GM19099 (cell line): ENCODE data around the gene COASY.

Experiments used
- POLR2A ChIP-seq: IDR thresholded peaks from 3 replicates; pipeline ENCODE4 v1.6.1; 2011; ENCODE audit warnings: low read depth; ENCODE audit not compliant: insufficient read length; ENCODE audit errors: extremely low read depth

The COASY gene

DNA sequence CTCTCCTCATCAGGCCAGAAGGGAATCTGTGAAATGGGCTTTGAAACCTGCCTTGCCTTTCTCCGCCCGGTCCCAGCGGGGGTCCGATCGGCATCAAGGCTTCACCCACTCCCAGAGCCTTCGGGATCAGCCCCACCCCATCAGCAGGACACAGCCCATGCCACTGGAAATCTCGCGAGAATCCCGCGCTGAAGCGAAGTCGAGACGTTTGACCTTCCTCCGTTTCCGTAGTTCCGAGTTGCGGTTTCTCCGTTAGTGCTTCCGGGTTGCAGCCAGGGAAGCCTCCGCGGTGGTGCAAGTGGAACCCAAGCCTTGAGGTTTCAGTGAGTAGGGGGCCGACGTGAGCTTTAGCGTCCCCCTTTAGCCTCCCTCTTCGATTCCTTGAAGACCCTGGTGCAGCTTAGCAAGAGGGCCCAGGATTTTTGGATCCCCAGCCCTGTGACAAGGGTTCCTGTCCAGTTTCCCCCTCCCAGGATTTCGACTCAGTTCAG is at the start of gene COASY:
Gene COASY, plus strand, starts transcription at position 252 of the 491 bp plus-strand sequence. CDS start 475 bp downstream, outside the sequence.
- TF ChIP-seq POLR2A = peak; percentile 68

GRCh38 chr17:42512246-42512645 is 49.7 kb upstream of the COASY start:
- no peak for TF ChIP-seq POLR2A

- TF ChIP-seq POLR2A = no peak
These were observed 49.2 kb upstream of the COASY start for GRCh38 chr17:42512733-42513251.

DNA sequence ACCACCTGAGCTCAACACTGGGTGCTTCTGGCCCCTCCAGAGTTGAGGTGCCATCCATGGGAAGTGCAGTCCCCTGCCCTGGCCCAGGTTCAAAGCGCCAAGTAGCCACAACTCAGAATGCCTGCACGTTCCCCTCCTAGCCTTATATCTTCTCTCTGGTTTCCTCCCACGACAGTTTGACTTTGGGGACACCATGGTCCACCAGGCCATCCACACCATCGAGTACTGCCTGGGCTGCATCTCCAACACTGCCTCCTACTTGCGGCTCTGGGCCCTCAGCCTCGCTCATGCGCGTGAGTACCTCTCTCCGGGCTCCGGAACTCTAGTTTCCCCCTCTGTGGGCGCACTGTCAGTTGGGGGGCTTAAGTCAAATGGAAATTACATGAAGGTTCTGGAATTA is 48.3 kb upstream of the COASY start:
- TF ChIP-seq POLR2A = no peak

DNA sequence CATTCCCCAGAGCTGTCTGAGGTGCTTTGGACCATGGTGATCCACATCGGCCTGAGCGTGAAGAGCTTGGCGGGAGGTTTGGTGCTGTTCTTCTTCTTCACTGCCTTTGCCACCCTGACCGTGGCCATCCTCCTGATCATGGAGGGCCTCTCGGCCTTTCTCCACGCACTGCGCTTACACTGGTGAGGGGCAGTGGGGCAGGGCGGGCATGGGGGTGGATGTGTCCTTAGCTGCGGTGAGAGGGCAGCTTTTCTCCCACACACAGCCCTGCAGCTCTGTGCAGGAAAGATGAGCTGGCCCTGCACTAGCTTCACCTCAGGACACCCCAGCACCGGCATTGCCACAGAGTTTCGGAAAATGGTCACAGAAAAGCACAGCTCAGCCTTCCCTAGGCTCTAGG is 47.7 kb upstream of the COASY start:
- no peak for TF ChIP-seq POLR2A

DNA sequence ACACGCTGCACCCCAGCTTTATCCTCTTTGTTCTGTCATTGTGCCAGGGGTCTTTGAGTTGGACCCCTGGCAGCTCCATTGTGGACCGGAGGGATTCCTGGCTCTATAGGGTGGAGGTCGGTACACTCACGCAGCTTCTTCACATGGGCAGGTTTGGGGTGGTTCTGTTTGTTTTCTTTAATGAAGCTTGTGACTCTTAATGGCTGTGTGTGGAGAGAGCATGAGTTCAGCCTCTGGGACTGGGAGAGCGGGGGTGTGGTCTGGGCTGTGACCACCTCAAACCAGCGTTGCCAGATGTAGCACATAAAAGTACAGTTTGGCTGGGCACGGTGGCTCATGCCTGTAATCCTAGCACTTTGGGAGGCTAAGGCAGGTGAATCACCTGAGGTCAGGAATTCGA is 47.1 kb upstream of the COASY start:
- no peak for TF ChIP-seq POLR2A

GRCh38 chr17:42517516-42517915 is 44.4 kb upstream of the COASY start:
- TF ChIP-seq POLR2A = no peak

GRCh38 chr17:42518046-42518754 is 43.7 kb upstream of the COASY start:
- TF ChIP-seq POLR2A = no peak

GRCh38 chr17:42518755-42519545 is 43.0 kb upstream of the COASY start:
- no peak for TF ChIP-seq POLR2A

DNA sequence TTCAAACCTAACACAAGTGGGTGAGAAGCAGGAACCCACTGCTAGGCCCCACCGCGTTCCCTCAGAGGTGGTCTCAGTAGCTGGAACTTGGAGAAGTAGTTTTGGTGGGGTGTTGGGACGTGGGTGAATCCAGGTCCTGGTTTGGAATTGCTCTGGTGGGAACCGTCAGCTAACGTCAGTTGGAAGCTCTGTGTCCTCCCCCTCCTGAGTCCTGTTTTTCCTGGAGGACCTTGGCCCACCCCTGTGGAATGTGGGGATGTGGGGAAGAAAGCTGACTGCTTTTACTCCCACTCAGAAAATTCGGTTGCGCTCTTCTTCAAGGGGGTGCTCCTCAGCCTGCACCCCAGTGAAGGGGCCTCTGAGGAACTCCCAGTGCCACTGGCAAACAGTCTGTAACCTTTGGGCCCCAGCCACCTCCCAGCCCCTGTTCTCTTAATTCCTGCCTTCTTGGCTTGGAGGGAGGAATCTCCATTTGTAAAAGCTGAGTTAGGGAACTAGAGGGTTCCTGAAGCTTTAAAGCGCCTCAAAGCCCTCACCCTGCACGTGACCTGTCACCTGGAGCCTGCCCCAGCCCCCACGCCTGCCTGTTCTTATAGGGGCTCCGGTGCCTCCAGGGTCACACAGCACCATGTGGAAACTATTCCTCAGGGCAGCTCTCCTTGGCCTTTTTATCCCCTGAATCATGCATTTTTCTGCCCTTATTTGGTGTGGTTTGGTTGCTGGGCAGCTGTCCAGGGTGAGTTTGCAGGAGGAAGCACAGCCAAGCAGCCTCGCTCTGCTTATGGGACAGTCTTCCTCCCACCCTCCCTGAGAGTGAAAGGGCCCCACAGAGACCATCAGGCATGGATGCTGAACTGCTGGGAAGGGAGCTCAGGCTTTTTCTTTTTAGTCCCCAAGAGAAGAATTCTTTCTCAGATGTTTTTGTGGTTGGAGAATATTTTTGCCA is 42.1 kb upstream of the COASY start:
- TF ChIP-seq POLR2A = no peak

GRCh38 chr17:42520540-42520951 is 41.4 kb upstream of the COASY start:
- no peak for TF ChIP-seq POLR2A

DNA sequence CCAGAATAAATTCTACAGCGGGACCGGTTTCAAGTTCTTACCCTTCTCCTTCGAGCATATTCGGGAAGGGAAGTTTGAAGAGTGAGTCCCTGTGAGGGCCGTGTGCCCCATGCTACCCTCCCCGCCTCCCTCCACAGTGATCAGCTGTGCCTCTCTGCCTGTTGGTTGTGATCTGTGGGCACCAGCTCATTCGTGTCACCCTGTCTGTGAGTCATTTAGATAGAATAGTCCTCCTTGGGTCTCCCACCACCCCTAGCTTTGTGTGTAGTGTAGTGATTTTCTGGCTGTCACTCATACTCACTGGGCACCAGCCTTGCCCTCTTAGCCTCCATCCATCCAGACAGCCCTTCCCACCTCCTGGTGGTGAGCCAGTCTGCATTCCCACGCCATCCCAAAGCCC is 40.9 kb upstream of the COASY start:
- TF ChIP-seq POLR2A = no peak

DNA sequence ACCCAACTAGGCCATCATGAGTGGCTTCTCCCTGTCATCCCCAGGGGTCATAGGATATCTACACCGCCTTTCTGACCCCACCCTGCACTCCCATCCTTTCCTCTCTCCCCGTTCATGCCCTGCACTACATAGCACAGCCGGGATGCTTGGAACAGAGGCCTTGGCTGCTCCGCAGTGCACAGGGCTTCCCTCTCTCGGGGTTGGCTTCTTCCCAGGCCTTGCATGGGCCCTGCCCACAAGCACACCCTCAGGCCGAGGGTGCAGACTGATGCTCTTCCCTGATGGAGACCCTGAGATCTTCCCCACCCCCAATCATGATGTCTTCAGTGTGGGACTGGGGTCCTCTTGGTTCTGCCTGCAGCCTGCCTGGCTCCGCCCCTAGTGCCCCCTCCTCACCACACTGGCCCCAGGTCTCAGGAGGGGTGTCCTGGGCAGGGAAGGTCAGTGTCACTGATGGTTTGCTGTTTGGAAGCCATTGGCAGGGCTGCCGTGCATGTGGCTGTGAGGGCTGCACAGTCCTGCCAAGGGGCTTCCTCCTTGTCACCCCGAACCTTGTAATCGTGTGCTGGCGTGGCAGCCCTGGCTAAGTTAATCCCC is 40.2 kb upstream of the COASY start:
- no peak for TF ChIP-seq POLR2A

DNA sequence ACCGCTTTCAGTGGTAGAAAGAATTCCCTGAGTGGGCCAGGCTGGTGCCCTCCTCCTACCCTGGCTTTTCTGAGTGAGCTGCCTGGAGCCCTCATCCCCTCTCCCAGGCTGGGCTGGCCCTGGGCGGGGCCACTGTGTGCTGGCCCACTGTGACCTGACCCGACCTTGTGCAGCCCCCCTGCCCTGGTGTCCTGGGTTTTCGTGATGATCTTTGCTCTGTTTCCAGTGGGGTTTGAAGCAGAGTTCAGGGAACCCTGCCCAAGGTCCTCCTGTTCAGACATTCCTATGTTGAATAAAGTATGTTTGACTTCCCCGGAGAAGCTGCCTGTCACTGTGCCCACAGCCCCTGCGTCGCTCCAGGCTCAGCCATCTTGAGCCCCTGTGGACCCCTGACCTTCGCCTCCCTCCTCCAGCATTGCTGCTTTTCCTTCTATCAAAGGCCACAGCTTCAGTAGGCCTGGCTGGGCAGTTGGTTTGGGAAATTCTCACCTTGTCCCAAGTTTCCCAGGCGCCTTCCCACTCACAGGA is 39.6 kb upstream of the COASY start:
- no peak for TF ChIP-seq POLR2A
